Neural progenitor cell (in vitro differentiated cells): ENCODE measurements around the gene B4GALNT1.

ENCODE experiments used
- CTCF ChIP-seq: fragments of 200-600 bp; sonication (generic); IDR thresholded peaks from 2 replicates; pipeline ENCODE4 v1.5.1; 2017; ENCODE audit warnings: antibody characterized with exemption, mild to moderate bottlenecking
- EZH2phosphoT487 ChIP-seq: fragments of 200-600 bp; sonication (generic); IDR thresholded peaks from 2 replicates; pipeline ENCODE4 v1.6.1; 2017; ENCODE audit warnings: antibody characterized with exemption

GRCh38 chr12:57629897-57630471 is 3.0 kb downstream of the B4GALNT1 start:
- TF ChIP-seq CTCF = no peak
- TF ChIP-seq EZH2phosphoT487 = no peak
